ENCODE results near the gene TRIM23.
A peak's percentile ranks its signal among the peaks of the same experiment; 100 is the strongest.

Gene TRIM23

GRCh38 chr5:65563777-65564176 lies 60.4 kb downstream of the TRIM23 start:
- no peak for DNase-seq (ENCODE audit: low spot score)

- peak; percentile 94 for DNase-seq (ENCODE audit: low spot score)
Measured at GRCh38 chr5:65562731-65563701, 61.1 kb downstream of the TRIM23 start, which contains the start of the genes CENPK and PPWD1. CENPK (minus strand) TSS chr5:65563168; CDS start chr5:65554907, 8,261 bp downstream. PPWD1 (plus strand) TSS chr5:65563296; CDS start chr5:65563311, 15 bp downstream.

GRCh38 chr5:65556718-65557117 lies 67.4 kb downstream of the TRIM23 start:
- DNase-seq (ENCODE audit: low spot score) = no peak

- DNase-seq (ENCODE audit: low spot score) = no peak
Measured at GRCh38 chr5:65556181-65556580, 68.0 kb downstream of the TRIM23 start.

GRCh38 chr5:65555287-65555686 lies 68.8 kb downstream of the TRIM23 start:
- no peak for DNase-seq (ENCODE audit: low spot score)

- no peak for DNase-seq (ENCODE audit: low spot score)
Measured at GRCh38 chr5:65553941-65554340, 70.2 kb downstream of the TRIM23 start.

GRCh38 chr5:65548281-65548680 lies 75.9 kb downstream of the TRIM23 start:
- DNase-seq (ENCODE audit: low spot score) = no peak

- DNase-seq (ENCODE audit: low spot score) = no peak
Measured at GRCh38 chr5:65546141-65546540, 78.0 kb downstream of the TRIM23 start.

- no peak for DNase-seq (ENCODE audit: low spot score)
Measured at GRCh38 chr5:65544473-65544872, 79.7 kb downstream of the TRIM23 start.

- DNase-seq (ENCODE audit: low spot score) = no peak
Measured at GRCh38 chr5:65539827-65540226, 84.3 kb downstream of the TRIM23 start.
